Measurements from ENCODE around the gene TSEN34. TPM values are rescaled to one million over a fixed set of nuclear protein-coding genes. Genes with fewer than 3 reads are reported as not detected.
"Not testable (repeated sequence)": the region's sequence is repeated elsewhere in the genome, so short reads cannot be mapped to it uniquely, and the experiment has no call there.

TSEN34 gene
- total RNA-seq, 4 donors from 2014 or later = 80.5 to 118 (median 107) TPM

- WGBS, 2 donors = 77 to 79% methylated on average over 12 of the region's 12 CpGs
- no peak for TF ChIP-seq CTCF (IDR thresholded peaks at IDR 0.05)
- no peak for TF ChIP-seq POLR2A (IDR thresholded peaks at IDR 0.05)
- no peak for DNase-seq (ENCODE audit: low spot score in 2 of 2)
- H3K4me3 ChIP-seq (ENCODE audit: low read depth, poor library complexity, severe bottlenecking) = no peak overlapping the region
- intact Hi-C loops (cut with DNase I; ENCODE audit: low total_unique reads) = no loop called here
Observed at GRCh38 chr19:54211235-54211634, 20.1 kb downstream of the TSEN34 start.

- H3K4me3 ChIP-seq (ENCODE audit: low read depth, poor library complexity, severe bottlenecking); intact Hi-C loops (cut with DNase I; ENCODE audit: low total_unique reads): not testable (repeated sequence)
- WGBS, 2 donors = 50 to 67% methylated on average over 4 to 5 of the region's 5 CpGs
Observed at GRCh38 chr19:54214217-54214616, 23.1 kb downstream of the TSEN34 start.

GRCh38 chr19:54214734-54215133 is 23.6 kb downstream of the TSEN34 start:
- H3K4me3 ChIP-seq (ENCODE audit: low read depth, poor library complexity, severe bottlenecking); DNase-seq (ENCODE audit: low spot score in 2 of 2); intact Hi-C loops (cut with DNase I; ENCODE audit: low total_unique reads): not testable (repeated sequence)
- 93 to 97% methylated on average over 12 to 15 of the region's 19 CpGs for WGBS, 2 donors

More at GRCh38 chr19:54214217-54214616, 23.1 kb downstream of the TSEN34 start:
- DNase-seq (ENCODE audit: low spot score in 2 of 2) = not testable (repeated sequence)

- H3K4me3 ChIP-seq (ENCODE audit: low read depth, poor library complexity, severe bottlenecking) = no peak overlapping the region
- DNase-seq (ENCODE audit: low spot score in 2 of 2) = no peak
- 85 to 88% methylated on average over 6 to 7 of the region's 9 CpGs for WGBS, 2 donors
- TF ChIP-seq POLR2A (IDR thresholded peaks at IDR 0.05) (no peak), CTCF (IDR thresholded peaks at IDR 0.05) (no peak)
- intact Hi-C loops (cut with DNase I; ENCODE audit: low total_unique reads) = no loop called here
Observed at GRCh38 chr19:54216869-54217268, 25.8 kb downstream of the TSEN34 start.

- WGBS, 2 donors = 60% methylated on average over 15 to 17 of the region's 20 CpGs
- intact Hi-C loops (cut with DNase I; ENCODE audit: low total_unique reads); H3K4me3 ChIP-seq (ENCODE audit: low read depth, poor library complexity, severe bottlenecking); DNase-seq (ENCODE audit: low spot score in 2 of 2): not testable (repeated sequence)
Observed at GRCh38 chr19:54217517-54218247, 26.6 kb downstream of the TSEN34 start.

- no peak for DNase-seq (ENCODE audit: low spot score in 2 of 2)
- no peak overlapping the region for H3K4me3 ChIP-seq (ENCODE audit: low read depth, poor library complexity, severe bottlenecking)
- TF ChIP-seq CTCF (IDR thresholded peaks at IDR 0.05) = no peak
- no peak for TF ChIP-seq POLR2A (IDR thresholded peaks at IDR 0.05)
- intact Hi-C loops (cut with DNase I; ENCODE audit: low total_unique reads) = no loop called here
- 75 to 78% methylated on average over 8 of the region's 8 CpGs for WGBS, 2 donors
Observed at GRCh38 chr19:54218259-54218658, 27.2 kb downstream of the TSEN34 start.

- TF ChIP-seq POLR2A (IDR thresholded peaks at IDR 0.05) = no peak
- TF ChIP-seq CTCF (IDR thresholded peaks at IDR 0.05) = no peak
- 82 to 83% methylated on average over 20 to 26 of the region's 27 CpGs for WGBS, 2 donors
- H3K4me3 ChIP-seq (ENCODE audit: low read depth, poor library complexity, severe bottlenecking) = no peak overlapping the region
- peak in 1 of 2 donors; percentile 77 for DNase-seq (ENCODE audit: low spot score in 2 of 2)
- intact Hi-C loops (cut with DNase I; ENCODE audit: low total_unique reads) = no loop called here
Observed at GRCh38 chr19:54218960-54219661, 28.0 kb downstream of the TSEN34 start.

- intact Hi-C loops (cut with DNase I; ENCODE audit: low total_unique reads); H3K4me3 ChIP-seq (ENCODE audit: low read depth, poor library complexity, severe bottlenecking): not testable (repeated sequence)
- peak in 1 of 2 donors; percentile 59 for DNase-seq (ENCODE audit: low spot score in 2 of 2)
- WGBS, 2 donors = 41 to 53% methylated on average over 4 of the region's 5 CpGs
Observed at GRCh38 chr19:54219702-54220101, 28.6 kb downstream of the TSEN34 start.

GRCh38 chr19:54221947-54222346 is 30.8 kb downstream of the TSEN34 start:
- H3K4me3 ChIP-seq (ENCODE audit: low read depth, poor library complexity, severe bottlenecking); DNase-seq (ENCODE audit: low spot score in 2 of 2); intact Hi-C loops (cut with DNase I; ENCODE audit: low total_unique reads): not testable (repeated sequence)
- WGBS, 2 donors = 63 to 75% methylated on average over 7 of the region's 7 CpGs

GRCh38 chr19:54222474-54223276 is 31.6 kb downstream of the TSEN34 start, which contains the start of gene LILRB3:
Gene LILRB3, minus strand, starts transcription at chr19:54223007. Its CDS starts 31 bp downstream, at chr19:54222976.
- intact Hi-C loops (cut with DNase I; ENCODE audit: low total_unique reads); H3K4me3 ChIP-seq (ENCODE audit: low read depth, poor library complexity, severe bottlenecking): not testable (repeated sequence)
- DNase-seq (ENCODE audit: low spot score in 2 of 2) = peak in 1 of 2 donors; percentile 90
- WGBS, 2 donors = 40 to 42% methylated on average over 14 of the region's 16 CpGs

All from lower leg skin (tissue), 4 donors.